CD8-positive, alpha-beta memory T cell (primary cell): ENCODE results near the gene RGS11. TPM values are rescaled to one million over a fixed set of nuclear protein-coding genes. Genes with fewer than 3 reads are reported as not detected.
A peak's percentile ranks its signal among the peaks of the same experiment; 100 is the strongest.

Experiments
- CTCF ChIA-PET: fragments of 350-600 bp; sonication (Branson Sonifier 250); formaldehyde crosslinking; loops from one replicate; lab custom pipeline; 2021; ENCODE audit warnings: antibody characterized with exemption; lab: Charles Lee
- POLR2A ChIA-PET: fragments of 350-600 bp; sonication (Branson Sonifier 250); formaldehyde crosslinking; loops from one replicate; lab custom pipeline; 2021; ENCODE audit warnings: antibody characterized with exemption; lab: Charles Lee
- DNase-seq, 5 donors: peaks; one replicate each; pipeline versions ENCODE4 v3.0.0 to v3.0.0-alpha.2; 2020 to 2022; ENCODE audit warnings: mixed read lengths in 1 of 5
- H3K27ac ChIP-seq: one replicate; pipeline ENCODE4 v1.7.0; 2013; ENCODE audit warnings: low read depth, mild to moderate bottlenecking, low read length, moderate library complexity
- H3K27me3 ChIP-seq: 2 replicates; pipeline ENCODE4 v1.7.0; 2013; ENCODE audit warnings: low read length, mild to moderate bottlenecking; ENCODE audit not compliant: insufficient read depth, poor library complexity, severe bottlenecking
- H3K36me3 ChIP-seq: 2 replicates; pipeline ENCODE4 v1.7.0; 2013; ENCODE audit warnings: mild to moderate bottlenecking, low read length, moderate library complexity; ENCODE audit not compliant: insufficient read depth
- H3K4me1 ChIP-seq: 2 replicates; pipeline ENCODE4 v1.7.0; 2013; ENCODE audit warnings: mild to moderate bottlenecking, low read length, moderate library complexity; ENCODE audit not compliant: insufficient read depth
- H3K4me3 ChIP-seq: 2 replicates; pipeline ENCODE4 v1.7.0; 2013; ENCODE audit warnings: mild to moderate bottlenecking, low read length
- H3K9me3 ChIP-seq: 2 replicates; pipeline ENCODE4 v1.7.0; 2013; ENCODE audit warnings: mild to moderate bottlenecking, low read length
- H3K27ac Mint-ChIP-seq, 8 donors: one replicate each; pipeline ENCODE4 v1.8.0; 2020 to 2021; ENCODE audit warnings: mixed read lengths in 8 of 8, mild to moderate bottlenecking in 6 of 8, inconsistent platforms in 3 of 8, moderate library complexity in 3 of 8
- H3K27me3 Mint-ChIP-seq, 2 donors: one replicate each; pipeline ENCODE4 v1.8.0; 2020 to 2021; ENCODE audit warnings: mixed read lengths in 2 of 2, mild to moderate bottlenecking in 1 of 2, moderate library complexity in 1 of 2
- H3K36me3 Mint-ChIP-seq, 3 donors: one replicate each; pipeline ENCODE4 v1.8.0; 2020 to 2021; ENCODE audit warnings: mixed read lengths in 3 of 3, inconsistent platforms in 1 of 3, mild to moderate bottlenecking in 1 of 3
- H3K4me1 Mint-ChIP-seq, 3 donors: one replicate each; pipeline ENCODE4 v1.8.0; 2020 to 2021; ENCODE audit warnings: mixed read lengths in 3 of 3, inconsistent platforms in 1 of 3, mild to moderate bottlenecking in 1 of 3
- H3K4me3 Mint-ChIP-seq, 7 donors: one replicate each; pipeline ENCODE4 v1.8.0; 2020 to 2021; ENCODE audit warnings: mixed read lengths in 7 of 7, mild to moderate bottlenecking in 6 of 7, moderate library complexity in 4 of 7, inconsistent platforms in 2 of 7
- H3K9me3 Mint-ChIP-seq, 5 donors: one replicate each; pipeline ENCODE4 v1.8.0; 2020 to 2022; ENCODE audit warnings: mixed read lengths in 5 of 5, mild to moderate bottlenecking in 3 of 5, moderate library complexity in 2 of 5, inconsistent platforms in 1 of 5
- polyA plus RNA-seq: library from polyadenylated mRNA; unstranded; fragments of 300-500 nt; fragmentation: Illumina TruSeq; gene quantifications from one replicate; pipeline ENCODE4 v1.2.3, GENCODE V29; 2021
- total RNA-seq, 2 experiments: library from RNA; stranded (reverse); gene quantifications; one replicate each; pipeline ENCODE4 v1.2.3, GENCODE V29; 2021

RGS11 gene
- total and polyA plus RNA-seq, 3 experiments from 2014 or later: 0.09 TPM; not detected in 2

DNA sequence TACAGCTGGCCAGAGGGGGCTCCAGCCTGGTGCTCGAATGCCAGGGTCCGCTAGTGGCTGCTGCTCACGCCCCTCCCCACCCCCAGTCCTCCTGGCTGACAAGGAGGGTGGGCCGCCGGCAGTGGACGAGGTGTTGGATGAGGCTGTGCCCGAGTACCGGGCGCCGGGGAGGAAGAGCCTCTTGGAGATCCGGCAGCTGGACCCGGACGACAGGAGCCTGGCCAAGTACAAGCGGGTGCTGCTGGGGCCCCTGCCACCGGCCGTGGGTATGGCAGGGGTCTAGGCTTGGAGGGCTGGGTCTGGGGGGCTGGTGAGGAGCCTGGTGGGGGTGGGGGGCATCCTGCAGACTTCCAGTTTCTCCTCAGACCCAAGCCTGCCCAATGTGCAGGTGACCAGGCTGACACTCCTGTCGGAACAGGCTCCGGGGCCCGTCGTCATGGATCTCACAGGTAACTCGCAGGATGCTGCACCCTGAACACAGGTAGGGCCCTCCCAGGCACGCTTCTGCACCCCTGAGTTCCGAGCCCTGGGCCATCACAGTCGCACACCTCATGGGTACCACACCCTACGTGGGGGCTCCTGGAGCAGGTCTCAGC, 6.0 kb upstream of the RGS11 start:
- ChIA-PET CTCF (no interaction called here), POLR2A (no interaction called here)
- Mint-ChIP-seq H3K36me3 (peaks cover 0 to 4% (median 2%) of the 10 kb centered on the region in 3 donors), H3K4me3 (no peak overlapping the region), H3K27me3 (peaks cover 10 to 17% of the 10 kb centered on the region in 2 donors), H3K27ac (no peak overlapping the region), H3K4me1 (peaks cover 3 to 8% (median 7%) of the 10 kb centered on the region in 3 donors), H3K9me3 (no peaks in the 10 kb centered on the region)
- no peak overlapping the region for H3K27ac ChIP-seq
- H3K9me3 ChIP-seq: no peaks in the 10 kb centered on the region
- H3K36me3 ChIP-seq: no peaks in the 10 kb centered on the region
- H3K27me3 ChIP-seq: peaks cover 10% of the 10 kb centered on the region
- H3K4me1 ChIP-seq: peaks cover 10% of the 10 kb centered on the region
- no peak overlapping the region for H3K4me3 ChIP-seq
- DNase-seq: no peak

DNA sequence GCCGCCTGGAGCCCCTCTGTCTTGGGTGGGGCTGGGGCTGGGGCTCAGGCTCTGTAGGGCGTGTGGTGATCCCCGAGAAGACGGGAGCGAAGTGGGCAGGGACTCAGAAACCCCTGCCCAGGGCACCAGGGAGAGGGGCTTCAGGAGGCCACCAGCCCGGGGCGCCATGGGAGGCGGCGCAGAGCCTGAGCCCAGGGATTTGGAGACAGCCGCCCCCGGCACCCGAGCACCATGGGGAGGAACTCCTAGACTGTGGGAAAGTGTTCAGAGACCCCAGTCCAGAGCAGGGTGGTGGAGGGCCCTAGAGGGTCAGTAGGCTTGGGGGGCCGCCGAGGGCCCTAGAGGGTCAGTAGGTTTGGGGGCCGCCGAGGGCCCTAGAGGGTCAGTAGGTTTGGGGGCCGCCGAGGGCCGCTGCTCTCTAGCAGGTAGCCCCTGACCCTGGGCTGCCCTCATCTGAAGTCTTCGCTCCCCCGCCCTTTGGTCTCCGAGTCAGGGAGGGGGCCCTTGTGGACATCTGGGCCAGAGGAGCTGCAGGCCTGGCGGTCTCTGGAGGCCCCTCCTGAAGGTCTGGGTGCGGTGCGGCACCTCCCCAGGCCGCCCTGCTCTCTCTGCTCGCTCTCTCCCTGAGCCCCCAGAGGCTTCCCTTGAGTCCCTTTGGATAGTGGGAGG, 5.4 kb upstream of the RGS11 start:
- Mint-ChIP-seq H3K4me3 (peak overlapping the region in 2 of 7 donors; percentile 17 to 54), H3K4me1 (peaks cover 5 to 11% (median 7%) of the 10 kb centered on the region in 3 donors), H3K9me3 (no peaks in the 10 kb centered on the region), H3K27me3 (peaks cover 16 to 20% of the 10 kb centered on the region in 2 donors), H3K36me3 (peaks cover 0 to 2% (median 0%) of the 10 kb centered on the region in 3 donors), H3K27ac (no peak overlapping the region)
- CTCF ChIA-PET: no interaction called here
- H3K4me1 ChIP-seq: peaks cover 10% of the 10 kb centered on the region
- no peak overlapping the region for H3K4me3 ChIP-seq
- POLR2A ChIA-PET: no interaction called here
- H3K27ac ChIP-seq: no peak overlapping the region
- H3K27me3 ChIP-seq: peaks cover 14% of the 10 kb centered on the region
- no peak for DNase-seq
- no peaks in the 10 kb centered on the region for H3K36me3 ChIP-seq
- H3K9me3 ChIP-seq: no peaks in the 10 kb centered on the region

DNA sequence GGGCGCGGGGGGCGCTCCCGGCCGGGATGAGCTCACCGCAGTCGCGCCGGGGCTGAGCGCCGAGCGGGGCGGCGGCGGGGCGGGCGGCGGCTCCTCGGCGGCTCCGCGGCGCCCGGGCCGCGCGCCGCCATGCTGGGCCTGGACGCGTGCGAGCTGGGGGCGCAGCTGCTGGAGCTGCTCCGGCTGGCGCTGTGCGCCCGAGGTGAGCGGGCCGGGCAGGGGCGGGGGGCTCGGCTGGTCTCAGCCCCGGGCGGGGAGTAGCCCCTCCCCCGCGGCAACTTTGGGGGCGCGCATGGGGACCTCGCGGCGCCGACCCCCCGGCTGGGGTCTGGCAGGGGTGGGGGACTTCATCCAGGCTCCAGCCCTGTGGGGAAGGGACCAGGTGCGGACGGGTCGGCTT, 4.8 kb upstream of the RGS11 start, which contains the start of gene ARHGDIG:
Gene ARHGDIG (plus strand): TSS at position 40 of the 400 bp plus-strand sequence. CDS start 90 bp downstream, at position 130.
- no peaks in the 10 kb centered on the region for H3K9me3 Mint-ChIP-seq
- H3K27ac Mint-ChIP-seq: peak within 1 kb of the TSS in 1 of 8 donors; percentile 19
- H3K4me1 Mint-ChIP-seq: peaks cover 5 to 12% (median 7%) of the 10 kb centered on the region in 3 donors
- Histone ChIP-seq H3K27me3 (peaks cover 14% of the 10 kb centered on the region), H3K27ac (no peak within 1 kb of the TSS), H3K36me3 (no peaks in the 10 kb centered on the region), H3K4me1 (peaks cover 10% of the 10 kb centered on the region), H3K4me3 (no peak within 1 kb of the TSS), H3K9me3 (no peaks in the 10 kb centered on the region)
- H3K36me3 Mint-ChIP-seq: peaks cover 0 to 2% (median 0%) of the 10 kb centered on the region in 3 donors
- ChIA-PET CTCF (no interaction called here), POLR2A (no interaction called here)
- peaks cover 16 to 20% of the 10 kb centered on the region in 2 donors for H3K27me3 Mint-ChIP-seq
- H3K4me3 Mint-ChIP-seq: peak within 1 kb of the TSS in 2 of 7 donors; percentile 33 to 54
- no peak for DNase-seq

DNA sequence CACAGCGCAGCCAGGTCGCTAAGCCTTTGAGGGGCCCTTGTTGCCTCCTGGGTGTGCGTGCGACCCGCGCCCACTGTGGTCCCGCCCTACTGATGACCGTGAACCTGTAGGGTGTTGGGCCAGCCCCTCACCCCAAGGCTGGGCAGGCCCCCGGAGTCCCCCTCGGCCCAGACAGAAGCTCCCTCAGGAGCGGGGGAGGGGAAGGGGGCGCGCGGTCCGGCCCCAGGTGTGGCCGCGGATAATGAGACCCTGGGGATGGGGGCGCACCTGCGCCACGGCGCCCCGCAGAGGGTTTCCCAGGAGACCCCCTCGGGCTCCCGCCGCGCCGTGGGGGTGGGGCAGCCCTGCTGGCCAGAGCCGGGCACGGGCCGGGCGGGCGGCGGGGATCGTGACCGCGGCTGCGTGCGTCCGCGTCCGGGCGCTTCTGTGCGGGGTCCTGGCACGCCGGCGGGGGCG, 4.3 kb upstream of the RGS11 start:
- Histone ChIP-seq H3K36me3 (no peaks in the 10 kb centered on the region), H3K4me1 (peaks cover 10% of the 10 kb centered on the region), H3K27me3 (peaks cover 14% of the 10 kb centered on the region), H3K9me3 (no peaks in the 10 kb centered on the region), H3K27ac (no peak overlapping the region), H3K4me3 (no peak overlapping the region)
- POLR2A ChIA-PET: no interaction called here
- H3K36me3 Mint-ChIP-seq: peaks cover 0 to 2% (median 0%) of the 10 kb centered on the region in 3 donors
- CTCF ChIA-PET: no interaction called here
- H3K4me1 Mint-ChIP-seq: peaks cover 6 to 15% (median 7%) of the 10 kb centered on the region in 3 donors
- no peak overlapping the region for H3K4me3 Mint-ChIP-seq
- peaks cover 19 to 20% of the 10 kb centered on the region in 2 donors for H3K27me3 Mint-ChIP-seq
- DNase-seq: no peak
- H3K9me3 Mint-ChIP-seq: no peaks in the 10 kb centered on the region
- H3K27ac Mint-ChIP-seq: peak overlapping the region in 1 of 8 donors; percentile 19

DNA sequence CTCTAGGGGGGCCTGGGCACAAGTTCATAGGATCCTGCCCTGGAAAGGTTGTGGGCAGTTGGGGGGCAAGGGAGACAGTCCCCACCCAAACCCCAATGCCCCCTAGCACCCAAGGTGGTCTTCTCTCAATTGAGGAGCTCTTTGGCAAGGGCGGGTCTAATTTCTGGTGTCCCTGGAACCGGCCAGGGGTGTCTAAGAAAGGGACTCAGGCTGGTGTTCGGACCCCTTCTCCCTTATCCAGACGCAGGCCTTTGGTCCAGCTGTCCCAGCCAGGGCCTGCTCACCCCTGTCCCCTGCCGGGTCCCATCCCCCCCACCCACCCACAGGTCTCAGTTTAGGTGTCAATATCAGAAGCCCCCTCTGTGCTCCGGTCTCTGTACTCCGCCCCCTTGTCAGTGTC, 3.8 kb upstream of the RGS11 start:
- Histone ChIP-seq H3K4me3 (no peak overlapping the region), H3K36me3 (no peaks in the 10 kb centered on the region), H3K4me1 (peaks cover 10% of the 10 kb centered on the region), H3K9me3 (no peaks in the 10 kb centered on the region), H3K27me3 (peaks cover 14% of the 10 kb centered on the region), H3K27ac (no peak overlapping the region)
- Mint-ChIP-seq H3K27ac (no peak overlapping the region), H3K4me1 (peaks cover 7 to 17% (median 7%) of the 10 kb centered on the region in 3 donors), H3K4me3 (peak overlapping the region in 1 of 7 donors; percentile 33), H3K36me3 (peaks cover 0 to 2% (median 0%) of the 10 kb centered on the region in 3 donors), H3K9me3 (no peaks in the 10 kb centered on the region), H3K27me3 (peaks cover 19 to 20% of the 10 kb centered on the region in 2 donors)
- no peak for DNase-seq
- POLR2A ChIA-PET: no interaction called here
- CTCF ChIA-PET: no interaction called here

DNA sequence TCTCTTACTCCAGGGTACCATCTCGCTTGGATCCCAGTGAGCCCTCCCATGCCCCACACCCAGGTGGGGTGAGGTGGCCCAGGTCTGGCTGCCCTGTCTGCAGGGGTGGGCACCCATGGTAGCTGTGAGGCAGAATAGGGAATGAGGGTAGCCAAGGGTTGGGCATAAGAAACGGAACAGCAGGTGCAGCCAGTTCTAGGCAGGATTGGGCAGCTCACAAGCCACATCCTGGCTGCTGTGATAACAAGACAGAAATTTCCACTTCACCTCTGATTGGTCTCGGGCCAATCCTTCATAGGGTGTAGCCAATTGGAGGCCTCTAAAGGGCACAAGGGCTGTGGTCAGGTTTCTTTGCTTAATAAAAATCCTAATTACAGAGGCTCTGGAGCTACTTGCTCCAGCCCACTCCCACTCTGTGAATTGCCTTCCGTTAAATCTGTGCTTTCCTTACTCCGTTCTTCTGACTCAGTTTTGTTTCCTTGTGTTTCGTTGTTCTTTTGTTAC, 3.2 kb upstream of the RGS11 start:
- peaks cover 7 to 17% (median 7%) of the 10 kb centered on the region in 3 donors for H3K4me1 Mint-ChIP-seq
- Histone ChIP-seq H3K27me3 (peaks cover 14% of the 10 kb centered on the region), H3K4me3 (no peak overlapping the region), H3K4me1 (peaks cover 10% of the 10 kb centered on the region), H3K36me3 (no peaks in the 10 kb centered on the region), H3K27ac (no peak overlapping the region), H3K9me3 (no peaks in the 10 kb centered on the region)
- H3K9me3 Mint-ChIP-seq: no peaks in the 10 kb centered on the region
- peaks cover 0 to 2% (median 0%) of the 10 kb centered on the region in 3 donors for H3K36me3 Mint-ChIP-seq
- POLR2A ChIA-PET: no interaction called here
- DNase-seq: peak in 3 of 5 donors; percentile 8 to 30 (median 25)
- CTCF ChIA-PET: no interaction called here
- peak overlapping the region in 1 of 7 donors; percentile 7 for H3K4me3 Mint-ChIP-seq
- peak overlapping the region in 1 of 8 donors; percentile 9 for H3K27ac Mint-ChIP-seq
- H3K27me3 Mint-ChIP-seq: peaks cover 19 to 20% of the 10 kb centered on the region in 2 donors

DNA sequence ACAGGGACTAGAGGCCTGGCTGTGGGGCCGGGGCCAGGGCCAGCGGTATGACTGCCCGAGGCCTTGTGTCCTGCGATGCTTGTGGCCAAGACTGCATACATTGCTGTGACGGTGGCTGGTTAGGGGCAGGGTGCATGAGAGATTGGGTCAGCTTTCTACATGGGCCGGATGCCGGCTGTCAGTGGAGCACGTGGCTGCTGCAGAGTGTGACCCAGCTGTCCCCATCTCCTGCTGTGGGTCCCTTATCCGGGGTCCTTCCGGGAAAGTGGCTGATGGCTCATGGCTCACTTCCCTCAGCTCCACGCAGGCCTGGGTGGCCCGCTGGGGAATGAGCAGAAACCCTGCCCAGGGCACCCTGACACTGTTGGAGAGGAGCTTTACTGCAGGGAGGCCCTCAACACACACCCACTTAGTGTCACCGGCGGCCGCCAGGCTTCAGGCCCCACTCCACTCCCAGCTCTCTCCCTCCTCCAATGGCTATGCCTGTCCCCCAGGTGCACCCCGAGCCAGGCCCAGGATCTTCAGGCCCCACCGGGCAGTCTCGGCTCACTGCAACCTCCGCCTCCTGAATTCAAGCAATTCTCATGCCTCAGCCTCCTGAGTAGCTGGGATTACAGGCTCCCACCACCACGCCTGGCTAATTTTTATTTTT, 808 bp upstream of the RGS11 start:
- Mint-ChIP-seq H3K4me3 (peak overlapping the region; percentile 24 to 67 (median 57)), H3K27ac (peak overlapping the region in 1 of 8 donors; percentile 48), H3K27me3 (peaks cover 18 to 23% of the 10 kb centered on the region in 2 donors), H3K36me3 (peaks cover 0 to 2% (median 0%) of the 10 kb centered on the region in 3 donors), H3K9me3 (no peaks in the 10 kb centered on the region), H3K4me1 (peaks cover 7 to 17% (median 7%) of the 10 kb centered on the region in 3 donors)
- DNase-seq: no peak
- Histone ChIP-seq H3K36me3 (no peaks in the 10 kb centered on the region), H3K27me3 (peaks cover 14% of the 10 kb centered on the region), H3K9me3 (no peaks in the 10 kb centered on the region), H3K4me3 (no peak overlapping the region), H3K27ac (no peak overlapping the region), H3K4me1 (peaks cover 10% of the 10 kb centered on the region)
- ChIA-PET POLR2A (no interaction called here), CTCF (no interaction called here)
